Pons (tissue), 1 donor: ENCODE results near the gene NDUFA12.

Experiments
- DNase-seq: peaks from one replicate; pipeline ENCODE4 v3.0.0-alpha.2; 2016; ENCODE audit warnings: low spot score

Gene NDUFA12

GRCh38 chr12:94980577-94980976 lies 22.9 kb downstream of the NDUFA12 start:
- peak; percentile 62 for DNase-seq

GRCh38 chr12:94979941-94980340 lies 23.6 kb downstream of the NDUFA12 start:
- no peak for DNase-seq

- peak; percentile 19 for DNase-seq
These were observed 25.6 kb downstream of the NDUFA12 start for GRCh38 chr12:94977766-94978468.

- no peak for DNase-seq
These were observed 30.3 kb downstream of the NDUFA12 start for GRCh38 chr12:94973221-94973620.

GRCh38 chr12:94972795-94973194 lies 30.7 kb downstream of the NDUFA12 start:
- no peak for DNase-seq

- DNase-seq: no peak
These were observed 31.6 kb downstream of the NDUFA12 start for GRCh38 chr12:94971923-94972322.

- no peak for DNase-seq
These were observed 32.9 kb downstream of the NDUFA12 start for GRCh38 chr12:94970560-94970959.

GRCh38 chr12:94969424-94969823 lies 34.1 kb downstream of the NDUFA12 start:
- no peak for DNase-seq

- no peak for DNase-seq
These were observed 37.4 kb downstream of the NDUFA12 start for GRCh38 chr12:94965982-94966630.

GRCh38 chr12:94963649-94964048 lies 39.8 kb downstream of the NDUFA12 start:
- DNase-seq: no peak

GRCh38 chr12:94962670-94963069 lies 40.8 kb downstream of the NDUFA12 start:
- no peak for DNase-seq

GRCh38 chr12:94961911-94962310 lies 41.6 kb downstream of the NDUFA12 start:
- DNase-seq: no peak

- no peak for DNase-seq
These were observed 42.2 kb downstream of the NDUFA12 start for GRCh38 chr12:94961256-94961824.

- no peak for DNase-seq
These were observed 46.5 kb downstream of the NDUFA12 start for GRCh38 chr12:94957006-94957405.

GRCh38 chr12:94954948-94955592 lies 48.4 kb downstream of the NDUFA12 start:
- no peak for DNase-seq

- DNase-seq: no peak
These were observed 49.3 kb downstream of the NDUFA12 start for GRCh38 chr12:94954029-94954685.

- DNase-seq: no peak
These were observed 51.2 kb downstream of the NDUFA12 start for GRCh38 chr12:94952325-94952724.

- no peak for DNase-seq
These were observed 52.2 kb downstream of the NDUFA12 start for GRCh38 chr12:94951071-94951934.

GRCh38 chr12:94948232-94948810 lies 55.2 kb downstream of the NDUFA12 start:
- DNase-seq: no peak

GRCh38 chr12:94942663-94943062 lies 60.8 kb downstream of the NDUFA12 start:
- DNase-seq: no peak

- DNase-seq: peak; percentile 8
These were observed 62.0 kb downstream of the NDUFA12 start for GRCh38 chr12:94941440-94941862.
